Keratinocyte (primary cell): ENCODE data around the gene SHPK.

ENCODE experiments used
- CTCF ChIP-seq, 3 experiments: IDR thresholded peaks in 1 of 3; conservative IDR thresholded peaks in 1 of 3; optimal IDR thresholded peaks in 1 of 3; 2 replicates in 2 of 3; 3 replicates in 1 of 3; pipeline versions ENCODE3 to v1.5.1; 2011; ENCODE audit warnings: low read length in 3 of 3, mild to moderate bottlenecking in 3 of 3, moderate library complexity in 2 of 3, control low read depth in 1 of 3, inconsistent platforms in 1 of 3; ENCODE audit not compliant: insufficient read depth in 2 of 3; ENCODE audit errors: extremely low read depth in 1 of 3
- EZH2 ChIP-seq: IDR thresholded peaks from one replicate; pipeline ENCODE4 v1.6.1; 2012; ENCODE audit warnings: inconsistent platforms, mild to moderate bottlenecking, low read length, moderate library complexity

DNA sequence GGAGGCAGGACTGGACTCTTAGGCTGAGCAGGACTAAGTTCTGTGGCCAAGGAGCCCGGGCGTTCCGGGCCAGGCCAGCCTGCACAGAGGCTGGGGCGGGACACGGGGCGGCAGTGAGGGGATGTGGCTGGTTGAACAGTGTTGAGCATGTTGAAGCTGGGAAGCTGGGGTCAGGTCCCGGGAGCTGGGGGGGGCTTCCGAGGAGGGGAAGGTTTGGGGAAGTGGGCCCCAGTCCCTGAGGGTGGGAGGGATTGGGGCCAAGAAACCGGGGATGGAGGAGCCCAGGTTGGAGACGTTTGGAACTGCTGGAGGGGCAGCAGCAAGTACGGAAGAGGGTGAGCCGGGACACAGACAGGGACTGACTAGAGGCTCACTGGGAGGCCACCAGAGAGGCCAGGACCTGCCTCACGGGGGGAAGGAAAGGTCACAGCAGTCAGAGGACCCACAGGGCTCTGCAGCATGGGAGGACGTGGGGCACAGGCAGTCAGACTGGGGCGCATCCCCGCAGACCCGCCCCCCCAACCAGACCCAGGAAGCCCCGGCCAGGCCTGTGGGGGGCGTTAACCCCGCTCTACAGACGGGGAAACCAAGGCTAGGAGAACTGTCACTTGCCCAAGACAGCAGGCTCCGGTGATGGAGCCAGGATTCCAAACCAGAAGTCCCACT lies 22.9 kb upstream of the SHPK start:
- TF ChIP-seq CTCF (optimal IDR thresholded peaks at IDR 0.05 in 1 of 3, IDR thresholded peaks at IDR 0.05 in 1 of 3, conservative IDR thresholded peaks at IDR 0.05 in 1 of 3; ENCODE audit: extremely low read depth in 1 of 3, insufficient read depth in 2 of 3, low read length in 3 of 3) (no peak), EZH2 (no peak)
